ENCODE data around the gene GFM1.
"Not testable (repeated sequence)": the region's sequence is repeated elsewhere in the genome, so short reads cannot be mapped to it uniquely, and the experiment has no call there.

GFM1 gene

GRCh38 chr3:158672215-158673176, 28.2 kb downstream of the GFM1 start, which contains the start of gene LXN:
Gene LXN, minus strand, starts transcription at chr3:158672648. Its CDS starts 170 bp downstream, at chr3:158672478.
- peak; percentile 82 for DNase-seq

GRCh38 chr3:158678687-158679086, 34.4 kb downstream of the GFM1 start:
- no peak for DNase-seq

DNA sequence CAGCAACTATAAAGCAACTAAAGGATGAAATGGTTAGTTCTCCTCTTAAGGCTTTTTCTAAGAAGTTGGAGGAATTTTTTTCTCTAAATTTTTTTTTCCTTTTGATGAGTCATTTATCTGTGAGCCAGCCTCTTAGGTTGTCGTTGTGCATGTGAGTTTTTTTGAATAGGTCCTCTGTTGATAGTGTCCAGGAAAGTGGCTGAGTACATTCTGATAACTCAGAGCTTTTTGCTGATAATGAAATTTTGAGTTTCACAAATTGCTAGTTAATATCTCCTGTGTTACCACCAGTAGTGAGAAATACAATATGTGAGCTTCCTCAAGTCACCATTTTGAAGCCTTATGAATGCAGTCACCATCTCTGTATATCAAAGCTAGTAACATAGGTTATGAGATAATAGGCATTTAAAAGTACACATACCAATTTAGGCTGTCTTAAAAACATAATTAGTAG, 35.2 kb downstream of the GFM1 start:
- DNase-seq = no peak

DNA sequence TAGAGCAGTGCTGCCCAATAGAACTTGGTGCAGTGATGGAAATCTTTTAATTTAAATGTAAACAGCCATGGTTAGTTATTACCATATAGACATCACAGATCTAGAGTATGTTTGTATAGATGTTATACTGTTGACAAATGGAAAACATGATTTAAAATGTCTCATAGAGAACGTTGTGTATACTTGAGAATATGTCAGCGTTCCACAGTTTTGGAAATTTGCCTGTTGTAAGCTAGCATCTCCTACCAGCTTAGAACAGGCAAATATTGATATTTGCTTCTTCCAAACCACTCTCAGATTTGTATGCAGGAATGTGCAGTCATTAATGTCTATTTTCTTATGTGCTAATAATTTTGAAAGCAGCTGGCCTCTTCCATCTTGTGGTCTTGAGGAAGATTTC, 36.5 kb downstream of the GFM1 start:
- DNase-seq = no peak

- no peak for DNase-seq
These were observed 39.1 kb downstream of the GFM1 start for GRCh38 chr3:158683230-158683962.

DNA sequence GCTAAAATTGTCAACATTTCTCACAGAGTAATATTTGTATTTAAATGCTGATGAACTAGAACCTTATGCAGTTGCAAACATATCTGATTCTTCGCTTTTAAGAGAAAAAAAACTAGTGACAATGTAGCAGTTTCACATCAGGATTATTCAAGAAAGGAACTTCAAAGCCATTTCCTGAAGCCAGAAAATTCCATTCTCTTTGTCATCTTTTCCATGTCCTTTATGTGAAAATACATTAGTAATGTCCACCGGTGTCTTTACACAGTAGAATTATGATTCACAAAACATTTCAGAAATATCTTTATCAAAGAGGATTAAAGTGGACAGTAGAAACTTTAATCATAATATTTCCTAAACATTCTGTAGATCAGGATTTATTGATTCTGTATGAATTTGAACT, 40.8 kb downstream of the GFM1 start:
- DNase-seq = no peak

DNA sequence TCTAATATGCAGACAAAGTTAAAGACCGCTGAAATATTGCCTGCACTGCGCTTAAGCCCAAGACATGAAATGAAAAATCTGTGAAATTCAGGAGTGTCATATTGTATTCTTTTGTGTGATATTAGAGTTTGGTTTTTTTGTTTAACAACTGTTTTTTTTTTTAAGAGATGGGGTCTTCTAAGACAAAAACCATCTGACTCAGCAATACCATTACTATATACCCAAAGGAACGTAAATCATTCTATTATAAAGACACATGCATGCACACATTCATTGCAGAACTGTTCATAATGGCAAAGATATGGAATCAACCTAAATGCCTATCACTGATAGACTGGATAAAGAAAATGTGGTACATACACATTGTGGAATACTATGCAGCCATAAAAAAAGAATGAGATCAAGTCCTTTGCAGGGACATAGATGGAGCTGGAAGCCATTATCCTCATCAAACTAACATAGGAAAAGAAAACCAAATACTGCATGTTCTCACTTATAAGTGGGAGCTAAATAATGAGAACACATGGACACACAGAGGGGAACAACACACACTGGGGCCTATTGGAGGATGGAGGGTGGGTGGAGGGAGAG, 49.6 kb downstream of the GFM1 start:
- not testable (repeated sequence) for DNase-seq

DNA sequence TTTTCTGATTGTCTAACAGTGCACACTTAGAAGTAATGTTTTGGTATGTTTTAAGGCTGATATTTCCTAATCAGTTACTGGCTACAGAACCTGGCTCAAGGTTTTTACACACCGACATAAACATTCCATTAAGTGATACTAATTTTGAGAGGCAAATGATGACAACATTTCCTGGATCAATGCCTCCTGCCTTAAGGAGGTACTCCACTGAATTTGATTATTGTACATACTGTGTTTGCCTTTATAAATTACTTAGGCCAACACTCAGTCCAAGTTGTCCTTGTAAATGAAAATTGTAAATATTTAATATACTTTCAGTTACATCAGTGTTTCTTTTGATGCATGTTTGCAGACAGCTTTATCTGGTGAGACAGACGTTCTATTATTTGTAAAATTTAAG, 52.3 kb downstream of the GFM1 start:
- no peak for DNase-seq

- DNase-seq = no peak
These were observed 56.2 kb downstream of the GFM1 start for GRCh38 chr3:158700559-158700958.

DNA sequence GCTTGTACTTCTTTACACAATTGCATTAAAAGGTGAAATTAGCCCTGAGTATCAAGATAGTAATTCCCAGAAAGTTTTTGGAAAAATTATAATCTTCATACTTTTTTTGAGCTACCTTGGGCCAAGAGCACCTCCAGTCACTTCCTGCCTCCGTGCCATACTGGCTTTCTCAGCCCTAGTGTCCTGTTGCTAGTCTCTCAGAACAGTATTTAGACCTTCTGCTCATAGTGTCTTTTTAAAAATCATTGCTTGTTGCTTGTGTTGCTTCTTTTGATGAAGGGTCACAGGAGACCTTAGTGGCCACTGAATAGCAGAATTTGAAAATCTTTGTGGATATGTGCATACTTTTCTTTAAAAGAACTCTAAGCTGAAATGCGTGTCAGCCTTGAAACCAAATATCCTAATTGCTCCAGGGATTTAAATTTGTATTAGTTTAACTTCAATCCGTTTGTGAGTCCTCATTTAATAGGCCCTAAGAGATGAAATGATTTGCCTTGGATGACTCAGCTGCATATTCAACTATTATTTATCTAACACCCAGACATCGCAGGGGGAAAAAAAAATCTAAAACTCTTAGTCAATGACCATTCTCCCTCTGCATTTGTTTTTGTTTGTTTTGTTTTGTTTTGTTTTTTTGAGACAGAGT, 57.2 kb downstream of the GFM1 start:
- DNase-seq = no peak

GRCh38 chr3:158702815-158703481, 58.6 kb downstream of the GFM1 start:
- no peak for DNase-seq

DNA sequence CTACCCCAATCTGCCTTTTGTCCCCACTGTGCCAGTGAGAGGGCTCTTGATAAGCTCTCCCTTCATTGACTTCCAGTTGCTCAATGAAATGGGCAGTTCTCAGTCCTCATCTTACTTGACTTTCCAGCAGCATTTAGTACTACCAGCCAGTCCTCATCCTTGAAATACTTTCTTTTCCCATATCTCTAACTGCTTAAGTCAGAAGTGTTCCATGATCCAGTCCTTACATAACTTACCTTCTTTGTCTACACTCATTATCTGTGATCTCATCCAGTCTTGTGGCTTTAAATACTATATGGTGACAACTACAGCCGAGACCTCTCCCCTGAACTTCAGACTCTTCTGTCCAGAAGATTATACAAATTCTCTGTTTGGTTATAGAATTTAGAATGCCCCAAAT, 59.2 kb downstream of the GFM1 start:
- DNase-seq = no peak

GRCh38 chr3:158709666-158710083, 65.3 kb downstream of the GFM1 start:
- DNase-seq = no peak

DNA sequence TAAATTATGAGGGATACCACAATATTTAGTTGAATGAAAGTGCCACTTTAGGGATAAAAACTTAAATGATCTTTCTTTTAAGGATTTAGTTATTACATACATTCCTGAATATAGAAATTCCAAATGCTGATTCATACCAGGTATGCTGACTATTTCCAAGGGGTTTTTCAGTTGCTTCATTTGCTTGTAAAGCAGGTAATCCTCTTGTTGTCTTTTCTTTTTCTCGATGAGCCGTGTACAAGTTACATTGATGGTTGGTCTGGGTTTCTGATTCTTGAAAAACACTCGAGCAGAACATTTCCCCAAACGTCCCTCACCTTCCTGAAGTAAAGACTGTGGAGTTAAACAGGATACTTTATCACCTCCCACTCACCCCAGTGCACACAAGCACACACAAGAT, 66.3 kb downstream of the GFM1 start:
- DNase-seq = no peak

DNA sequence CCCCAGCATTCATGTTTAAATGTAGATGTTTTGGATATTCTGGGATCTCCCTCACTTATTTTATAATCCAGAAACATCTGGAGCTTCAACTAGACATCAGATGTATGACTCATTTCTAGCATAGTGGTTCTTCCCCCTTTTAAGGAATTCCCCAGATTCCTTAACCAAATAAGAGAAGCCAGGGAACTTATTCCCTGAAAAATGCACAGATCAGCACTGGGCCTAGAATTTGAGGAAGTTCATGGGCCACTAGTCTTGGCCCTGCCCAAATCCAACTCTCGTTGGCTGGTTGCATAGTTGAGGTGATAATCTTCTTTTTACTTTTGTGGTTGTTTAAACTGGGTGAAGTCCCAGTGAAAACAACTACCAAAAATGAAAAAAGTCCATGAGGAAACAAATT, 67.6 kb downstream of the GFM1 start:
- DNase-seq = no peak

DNA sequence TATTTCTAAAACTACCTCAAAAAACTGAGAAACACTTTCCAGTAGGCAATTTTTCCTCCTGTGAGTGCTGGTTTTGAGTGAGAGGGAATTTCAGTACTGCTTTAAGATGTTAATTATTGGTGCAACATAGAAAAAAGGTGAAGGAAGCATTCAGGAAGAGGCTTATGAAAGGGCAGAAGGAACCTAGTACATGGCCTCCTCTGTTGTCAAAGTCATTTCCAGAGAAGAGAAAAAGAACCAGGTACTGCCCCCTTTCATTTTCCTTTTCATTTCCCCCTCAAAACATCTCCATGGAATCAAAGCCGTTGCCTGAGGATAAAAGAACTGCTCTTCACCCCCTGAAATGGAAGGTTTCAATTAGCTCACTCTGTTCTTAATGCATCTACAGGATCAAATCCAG, 68.1 kb downstream of the GFM1 start:
- no peak for DNase-seq

DNA sequence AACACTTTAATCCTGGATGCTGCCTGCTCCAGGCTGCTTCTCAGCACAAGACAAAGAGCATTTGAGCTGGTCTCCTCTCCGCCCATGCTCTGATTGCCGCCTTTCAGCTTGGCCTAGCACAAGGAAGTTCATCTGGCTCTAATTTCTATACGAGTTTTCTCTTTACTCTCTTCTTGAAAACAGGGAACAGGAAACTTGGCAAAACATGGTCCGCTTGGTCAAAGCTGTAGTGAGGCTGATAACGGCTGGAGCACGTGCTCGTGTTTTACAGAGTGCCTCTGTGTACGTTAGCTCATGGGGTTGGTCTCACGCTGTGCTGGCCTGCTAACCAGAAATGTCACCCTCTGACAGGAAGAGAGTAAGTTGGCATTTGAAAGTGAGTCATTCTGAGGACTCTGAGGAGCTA, 68.8 kb downstream of the GFM1 start:
- no peak for DNase-seq

- no peak for DNase-seq
These were observed 73.2 kb downstream of the GFM1 start for GRCh38 chr3:158717576-158717975.

GRCh38 chr3:158718490-158719170, 74.3 kb downstream of the GFM1 start:
- DNase-seq = no peak

DNA sequence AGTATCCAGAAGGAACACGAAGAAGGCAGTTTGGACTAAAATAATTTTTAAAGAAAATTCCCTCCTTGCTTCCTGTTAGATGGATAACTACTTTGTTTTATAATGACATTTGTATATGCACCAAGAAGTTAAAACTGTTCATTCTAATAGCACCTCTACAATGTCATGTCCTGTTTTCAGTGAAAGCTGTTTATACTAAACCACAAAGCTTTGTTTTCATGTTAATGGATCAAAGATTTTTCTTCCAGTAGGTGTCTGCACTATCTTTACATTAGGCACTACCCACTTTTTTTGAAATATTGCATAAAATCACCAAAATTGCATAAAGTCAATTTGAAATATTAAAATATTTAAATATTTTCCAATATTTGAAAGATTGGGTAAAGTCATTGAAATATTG, 77.8 kb downstream of the GFM1 start:
- no peak for DNase-seq

DNA sequence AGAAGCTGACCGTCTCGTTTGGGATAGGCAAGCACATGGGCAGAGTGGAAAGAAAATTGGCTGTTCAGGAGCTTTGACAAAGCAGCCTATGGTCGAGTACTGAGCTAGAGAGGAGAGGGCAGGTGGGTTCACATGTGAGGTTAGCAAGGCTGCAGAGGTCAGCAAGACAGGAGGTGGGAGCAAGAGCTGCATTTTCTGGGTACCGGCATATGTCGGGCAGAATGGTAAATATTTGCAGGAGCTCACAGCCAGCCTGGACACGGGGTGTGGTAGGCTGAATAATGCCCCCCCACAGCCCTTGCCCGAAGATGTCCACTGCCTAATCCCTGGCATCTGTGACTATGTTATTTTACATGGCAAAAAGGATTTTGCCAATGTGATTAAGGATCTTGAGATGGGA, 79.7 kb downstream of the GFM1 start:
- no peak for DNase-seq

Data from right kidney (tissue), 1 donor.